H9 (cell line): ENCODE results near the gene AXIN1. TPM values are rescaled to one million over a fixed set of nuclear protein-coding genes. Genes with fewer than 3 reads are reported as not detected.
"Not testable (repeated sequence)": the region's sequence is repeated elsewhere in the genome, so short reads cannot be mapped to it uniquely, and the experiment has no call there.

Experiments
- DNase-seq: peaks from one replicate; pipeline ENCODE4 v3.0.0-alpha.2; 2017
- H2AFZ ChIP-seq: one replicate; pipeline ENCODE4 v1.6.1; 2013; ENCODE audit warnings: mild to moderate bottlenecking, low read length, control low read depth, moderate library complexity
- H2AK5ac ChIP-seq: 2 replicates; pipeline ENCODE4 v1.6.1; 2013; ENCODE audit warnings: low read length, control low read depth, mixed read lengths; ENCODE audit not compliant: insufficient read length
- H2BK120ac ChIP-seq: one replicate; pipeline ENCODE4 v1.6.1; 2013; ENCODE audit warnings: low read depth, mild to moderate bottlenecking, low read length, control low read depth, inconsistent platforms; ENCODE audit not compliant: poor library complexity, severe bottlenecking
- H2BK12ac ChIP-seq: 2 replicates; pipeline ENCODE4 v1.6.1; 2013; ENCODE audit warnings: low read length, control low read depth, mixed read lengths, low read depth; ENCODE audit not compliant: insufficient read length
- H2BK15ac ChIP-seq: 2 replicates; pipeline ENCODE4 v1.6.1; 2013; ENCODE audit warnings: low read depth, low read length, control low read depth
- H2BK20ac ChIP-seq: one replicate; pipeline ENCODE4 v1.6.1; 2013; ENCODE audit warnings: low read depth, mild to moderate bottlenecking, low read length, control low read depth, inconsistent platforms; ENCODE audit not compliant: poor library complexity, severe bottlenecking
- H2BK5ac ChIP-seq: 2 replicates; pipeline ENCODE4 v1.6.1; 2013; ENCODE audit warnings: low read length, control low read depth, mixed read lengths; ENCODE audit not compliant: insufficient read length
- H3K14ac ChIP-seq: 2 replicates; pipeline ENCODE4 v1.6.1; 2013; ENCODE audit warnings: low read length, control low read depth; ENCODE audit not compliant: insufficient read depth
- H3K18ac ChIP-seq: 2 replicates; pipeline ENCODE4 v1.6.1; 2013; ENCODE audit warnings: low read depth, mild to moderate bottlenecking, mixed read lengths, low read length, control low read depth; ENCODE audit not compliant: insufficient read length
- H3K23ac ChIP-seq: 2 replicates; pipeline ENCODE4 v1.6.1; 2013; ENCODE audit warnings: low read length, control low read depth, mixed read lengths, low read depth; ENCODE audit not compliant: insufficient read length
- H3K23me2 ChIP-seq: 2 replicates; pipeline ENCODE4 v1.6.1; 2013; ENCODE audit warnings: low read depth, mild to moderate bottlenecking, mixed read lengths, low read length, control low read depth; ENCODE audit not compliant: insufficient read length, poor library complexity, severe bottlenecking
- H3K27ac ChIP-seq: 2 replicates; pipeline ENCODE4 v1.5.1; 2013; ENCODE audit warnings: low read length, control low read depth, mixed read lengths, low read depth; ENCODE audit not compliant: insufficient read length
- H3K27me3 ChIP-seq: 2 replicates; pipeline ENCODE4 v1.6.1; 2013; ENCODE audit warnings: low read length, control low read depth, inconsistent platforms; ENCODE audit not compliant: insufficient read depth
- H3K4ac ChIP-seq: 2 replicates; pipeline ENCODE4 v1.6.1; 2013; ENCODE audit warnings: low read depth, mild to moderate bottlenecking, control low read depth, inconsistent platforms, low read length, moderate library complexity
- H3K4me1 ChIP-seq: 2 replicates; pipeline ENCODE4 v1.6.1; 2013; ENCODE audit warnings: low read length, control low read depth, inconsistent platforms; ENCODE audit not compliant: insufficient read depth
- H3K4me2 ChIP-seq: 2 replicates; pipeline ENCODE4 v1.6.1; 2013; ENCODE audit warnings: low read length, control low read depth, mixed read lengths; ENCODE audit not compliant: insufficient read length, insufficient read depth
- H3K56ac ChIP-seq: 2 replicates; pipeline ENCODE4 v1.6.1; 2013; ENCODE audit warnings: low read depth, mild to moderate bottlenecking, mixed read lengths, low read length, control low read depth; ENCODE audit not compliant: insufficient read length
- H3K79me1 ChIP-seq: 2 replicates; pipeline ENCODE4 v1.6.1; 2013; ENCODE audit warnings: low read depth, mild to moderate bottlenecking, moderate library complexity, low read length, control low read depth, inconsistent platforms; ENCODE audit not compliant: insufficient read depth, poor library complexity, severe bottlenecking
- H3K79me2 ChIP-seq: 2 replicates; pipeline ENCODE4 v1.6.1; 2013; ENCODE audit warnings: low read length, control low read depth, inconsistent platforms; ENCODE audit not compliant: insufficient read depth
- H3K9ac ChIP-seq: 2 replicates; pipeline ENCODE4 v1.6.1; 2013; ENCODE audit warnings: low read length, control low read depth, mixed read lengths; ENCODE audit not compliant: insufficient read length; ENCODE audit errors: extremely low read depth
- H3K9me3 ChIP-seq: one replicate; pipeline ENCODE4 v1.6.1; 2013; ENCODE audit warnings: low read depth, low read length, inconsistent platforms; ENCODE audit not compliant: control insufficient read depth
- H3T11ph ChIP-seq: one replicate; pipeline ENCODE4 v1.6.1; 2013; ENCODE audit warnings: mild to moderate bottlenecking, low read length, control low read depth, inconsistent platforms
- H4K20me1 ChIP-seq: one replicate; pipeline ENCODE4 v1.6.1; 2013; ENCODE audit not compliant: control insufficient read depth, insufficient read length, insufficient read depth
- H4K5ac ChIP-seq: 2 replicates; pipeline ENCODE4 v1.6.1; 2013; ENCODE audit warnings: low read depth, mild to moderate bottlenecking, mixed read lengths, low read length, control low read depth; ENCODE audit not compliant: insufficient read length
- H4K8ac ChIP-seq: replicated peaks from 2 replicates; pipeline ENCODE4 v1.6.1; 2013; ENCODE audit warnings: low read length, control low read depth, mixed read lengths, low read depth; ENCODE audit not compliant: insufficient read length
- H4K91ac ChIP-seq: 2 replicates; pipeline ENCODE4 v1.6.1; 2013; ENCODE audit warnings: low read depth, mild to moderate bottlenecking, moderate library complexity, mixed read lengths, low read length, control low read depth; ENCODE audit not compliant: insufficient read length
- H3K27ac Mint-ChIP-seq, 3 experiments: 2 replicates in 2 of 3; 3 replicates in 1 of 3; pipeline ENCODE4 v1.8.0; 2020 to 2021; ENCODE audit warnings: mixed read lengths in 3 of 3, mild to moderate bottlenecking in 1 of 3, moderate library complexity in 1 of 3
- H3K27me3 Mint-ChIP-seq: 2 replicates; pipeline ENCODE4 v1.8.0; 2021; ENCODE audit warnings: low read depth, mild to moderate bottlenecking, moderate library complexity, mixed read lengths
- H3K36me3 Mint-ChIP-seq, 3 experiments: 2 replicates in 2 of 3; 3 replicates in 1 of 3; pipeline ENCODE4 v1.8.0; 2020 to 2021; ENCODE audit warnings: low read depth in 3 of 3, mixed read lengths in 3 of 3; ENCODE audit not compliant: insufficient read depth in 1 of 3
- H3K4me1 Mint-ChIP-seq, 2 experiments: 2 replicates each; pipeline ENCODE4 v1.8.0; 2020; ENCODE audit warnings: mixed read lengths in 2 of 2
- H3K4me3 Mint-ChIP-seq, 2 experiments: 2 replicates in 1 of 2; 3 replicates in 1 of 2; pipeline ENCODE4 v1.8.0; 2020 to 2021; ENCODE audit warnings: mild to moderate bottlenecking in 2 of 2, mixed read lengths in 2 of 2, moderate library complexity in 1 of 2
- H3K9me3 Mint-ChIP-seq, 2 experiments: 2 replicates in 1 of 2; 3 replicates in 1 of 2; pipeline ENCODE4 v1.8.0; 2020; ENCODE audit warnings: mild to moderate bottlenecking in 2 of 2, mixed read lengths in 2 of 2, moderate library complexity in 1 of 2
- WGBS: extraction: QIAGEN DNeasy Blood & Tissue Kit; methylation state at CpG from one replicate; pipeline ENCODE4 v1.1.7; 2013; ENCODE audit warnings: missing lambda C conversion rate, low lambda C conversion rate, mixed read lengths; ENCODE audit not compliant: insufficient read length; ENCODE audit errors: extremely low coverage; 5-methylcytosine and 5-hydroxymethylcytosine counted together
- total RNA-seq: library from RNA; stranded (reverse); gene quantifications from 2 replicates; pipeline ENCODE4 v1.2.1, GENCODE V29; 2021

Gene AXIN1
- total RNA-seq, 1 experiment from 2014 or later: 50.9 TPM

DNA sequence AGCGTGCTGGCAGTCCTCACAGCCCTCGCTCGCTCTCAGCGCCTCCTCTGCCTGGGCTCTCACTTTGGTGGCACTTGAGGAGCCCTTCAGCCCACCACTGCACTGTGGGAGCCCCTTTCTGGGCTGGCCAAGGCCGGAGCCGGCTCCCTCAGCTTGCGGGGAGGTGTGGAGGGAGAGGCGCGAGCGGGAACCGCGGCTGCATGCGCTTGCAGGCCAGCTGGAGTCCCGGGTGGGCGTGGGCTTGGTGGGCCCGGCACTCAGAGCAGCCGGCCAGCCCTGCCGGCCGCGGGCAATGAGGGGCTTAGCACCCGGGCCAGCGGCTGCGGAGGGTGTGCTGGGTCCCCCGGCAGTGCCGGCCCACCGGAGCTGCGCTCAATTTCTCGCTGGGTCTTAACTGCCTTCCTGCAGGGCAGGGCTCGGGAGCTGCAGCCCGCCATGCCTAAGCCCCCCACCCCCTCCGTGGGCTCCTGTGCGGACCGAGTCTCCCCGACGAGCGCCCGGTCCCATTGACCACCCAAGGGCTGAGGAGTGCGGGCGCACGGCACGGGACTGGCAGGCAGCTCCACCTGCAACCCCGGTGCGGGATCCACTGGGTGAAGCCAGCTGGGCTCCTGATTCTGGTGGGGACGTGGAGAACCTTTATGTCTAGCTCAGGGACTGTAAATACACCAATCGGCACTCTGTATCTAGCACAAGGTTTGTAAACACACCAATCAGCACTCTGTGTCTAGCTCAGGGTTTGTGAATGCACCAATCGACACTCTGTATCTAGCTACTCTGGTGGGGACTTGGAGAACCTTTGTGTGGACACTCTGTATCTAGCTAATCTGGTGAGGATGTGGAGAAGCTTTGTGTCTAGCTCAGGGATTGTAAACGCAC is 11.2 kb downstream of the AXIN1 start:
- not testable (repeated sequence) for DNase-seq, H2AK5ac ChIP-seq, H4K8ac ChIP-seq, H3T11ph ChIP-seq, H3K4ac ChIP-seq, H4K20me1 ChIP-seq, H3K18ac ChIP-seq, H3K27me3 ChIP-seq, H3K9me3 ChIP-seq, H2BK12ac ChIP-seq, H2BK5ac ChIP-seq, H3K27me3 Mint-ChIP-seq, H3K79me1 ChIP-seq, H3K4me2 ChIP-seq, H3K27ac ChIP-seq, H3K9ac ChIP-seq, H2BK15ac ChIP-seq, H2BK120ac ChIP-seq, H3K23ac ChIP-seq, H3K56ac ChIP-seq, H4K91ac ChIP-seq, H2BK20ac ChIP-seq, H2AFZ ChIP-seq, H3K4me1 ChIP-seq, H4K5ac ChIP-seq, H3K14ac ChIP-seq, H3K4me3 Mint-ChIP-seq, H3K9me3 Mint-ChIP-seq, H3K23me2 ChIP-seq
- peaks cover 43% of the 10 kb centered on the region; the same call in 1 of the 2 replicates for H3K79me2 ChIP-seq
- Mint-ChIP-seq H3K27ac (peak overlapping the region in 1 of 3 experiments; percentile 71; a peak in 1 of 7 replicates), H3K36me3 (peaks cover 33 to 52% (median 39%) of the 10 kb centered on the region in 3 experiments), H3K4me1 (peaks cover 12 to 13% of the 10 kb centered on the region in 2 experiments)
- no CpG with 5 or more reads among the region's 47 CpGs for WGBS
